Measurements from ENCODE around the gene ALDH1L1. TPM values are rescaled to one million over a fixed set of nuclear protein-coding genes. Genes with fewer than 3 reads are reported as not detected.

Gene ALDH1L1
- total RNA-seq, 1 donor from 2014 or later, result 3.3 TPM

- Histone ChIP-seq H3K9me3 (no peaks in the 10 kb centered on the region), H3K4me3 (no peak overlapping the region), H3K36me3 (no peaks in the 10 kb centered on the region), H3K27ac (no peak overlapping the region), H3K27me3 (no peaks in the 10 kb centered on the region), H3K4me1 (no peaks in the 10 kb centered on the region)
- ATAC-seq (no peak), DNase-seq (no peak)
- no peak for TF ChIP-seq CTCF (IDR thresholded peaks at IDR 0.05)
- intact Hi-C loops (cut with DNase I), result no loop called here
These were observed 26.8 kb upstream of the ALDH1L1 start for GRCh38 chr3:126207166-126207565.

- TF ChIP-seq CTCF (IDR thresholded peaks at IDR 0.05), result no peak
- Histone ChIP-seq H3K36me3 (no peaks in the 10 kb centered on the region), H3K27me3 (no peaks in the 10 kb centered on the region), H3K27ac (no peak overlapping the region), H3K9me3 (no peaks in the 10 kb centered on the region), H3K4me3 (no peak overlapping the region), H3K4me1 (no peaks in the 10 kb centered on the region)
- DNase-seq (no peak), ATAC-seq (no peak)
- intact Hi-C loops (cut with DNase I), result no loop called here
These were observed 25.6 kb upstream of the ALDH1L1 start for GRCh38 chr3:126205717-126206655.

- no peak overlapping the region for H3K27ac ChIP-seq
- ATAC-seq (no peak), DNase-seq (no peak)
- no peaks in the 10 kb centered on the region for H3K4me1 ChIP-seq
- no peak for TF ChIP-seq CTCF (IDR thresholded peaks at IDR 0.05)
- H3K9me3 ChIP-seq, result no peaks in the 10 kb centered on the region
- intact Hi-C loops (cut with DNase I), result no loop called here
- H3K36me3 ChIP-seq, result no peaks in the 10 kb centered on the region
- no peak overlapping the region for H3K4me3 ChIP-seq
- no peaks in the 10 kb centered on the region for H3K27me3 ChIP-seq
These were observed 22.3 kb upstream of the ALDH1L1 start for GRCh38 chr3:126202680-126203079.

GRCh38 chr3:126202276-126202675 lies 21.9 kb upstream of the ALDH1L1 start:
- Histone ChIP-seq H3K9me3 (no peaks in the 10 kb centered on the region), H3K4me1 (no peaks in the 10 kb centered on the region), H3K27ac (no peak overlapping the region), H3K27me3 (no peaks in the 10 kb centered on the region), H3K36me3 (no peaks in the 10 kb centered on the region), H3K4me3 (no peak overlapping the region)
- ATAC-seq, result no peak
- TF ChIP-seq CTCF (IDR thresholded peaks at IDR 0.05), result no peak
- intact Hi-C loops (cut with DNase I), result no loop called here
- DNase-seq, result no peak

GRCh38 chr3:126201168-126201567 lies 20.8 kb upstream of the ALDH1L1 start:
- H3K27ac ChIP-seq, result no peak overlapping the region
- ATAC-seq (no peak), DNase-seq (no peak)
- no peak overlapping the region for H3K4me3 ChIP-seq
- no peak for TF ChIP-seq CTCF (IDR thresholded peaks at IDR 0.05)
- intact Hi-C loops (cut with DNase I), result no loop called here
- no peaks in the 10 kb centered on the region for H3K4me1 ChIP-seq
- no peaks in the 10 kb centered on the region for H3K36me3 ChIP-seq
- H3K27me3 ChIP-seq, result no peaks in the 10 kb centered on the region
- H3K9me3 ChIP-seq, result no peaks in the 10 kb centered on the region
